H1 (cell line): ENCODE data around the gene PPP2R3B. TPM values are rescaled to one million over a fixed set of nuclear protein-coding genes. Genes with fewer than 3 reads are reported as not detected.

ENCODE experiments used
- CTCF ChIA-PET: fragments of 300-600 bp; sonication (Branson Sonifier 250); formaldehyde crosslinking; loops from one replicate; lab custom pipeline; 2021; ENCODE audit not compliant: partially characterized antibody; lab: Charles Lee
- POLR2A ChIA-PET: fragments of 300-600 bp; sonication (Branson Sonifier 250); formaldehyde crosslinking; loops from one replicate; lab custom pipeline; 2021; ENCODE audit warnings: inconsistent platforms; ENCODE audit not compliant: partially characterized antibody; lab: Charles Lee
- DNase-seq, 2 experiments: peaks; one replicate each; pipeline versions ENCODE4 v3.0.0 to v3.0.0-alpha.2; 2010 to 2022; ENCODE audit warnings: low spot score in 2 of 2, low read depth in 1 of 2, mixed read lengths in 1 of 2
- FAIRE-seq: peaks from 2 replicates; lab custom pipeline; 2011; peaks lifted over from hg19 to GRCh38; lab: Jason Lieb, UNC
- H2AFZ ChIP-seq: 2 replicates; pipeline ENCODE4 v1.8.1; 2012; ENCODE audit warnings: low read length, inconsistent platforms
- H2AK5ac ChIP-seq: 2 replicates; pipeline ENCODE4 v1.6.1; 2013; ENCODE audit warnings: low read depth, low read length
- H2BK120ac ChIP-seq: replicated peaks from 2 replicates; pipeline ENCODE3; 2013; ENCODE audit warnings: low read depth, low read length, inconsistent platforms
- H2BK12ac ChIP-seq: 2 replicates; pipeline ENCODE4 v1.6.1; 2013; ENCODE audit warnings: low read depth, low read length
- H2BK15ac ChIP-seq: 2 replicates; pipeline ENCODE4 v1.6.1; 2013; ENCODE audit warnings: low read length
- H2BK20ac ChIP-seq: 2 replicates; pipeline ENCODE4 v1.6.1; 2013; ENCODE audit warnings: low read length
- H2BK5ac ChIP-seq: 2 replicates; pipeline ENCODE4 v1.6.1; 2013; ENCODE audit warnings: low read depth, low read length
- H3K14ac ChIP-seq: 2 replicates; pipeline ENCODE4 v1.6.1; 2013; ENCODE audit warnings: inconsistent platforms; ENCODE audit not compliant: insufficient read length
- H3K18ac ChIP-seq: 2 replicates; pipeline ENCODE4 v1.6.1; 2013; ENCODE audit warnings: low read length; ENCODE audit errors: extremely low read depth
- H3K23ac ChIP-seq: 2 replicates; pipeline ENCODE4 v1.6.1; 2013; ENCODE audit warnings: inconsistent platforms; ENCODE audit not compliant: insufficient read length
- H3K23me2 ChIP-seq: 2 replicates; pipeline ENCODE4 v1.6.1; 2013; ENCODE audit warnings: low read depth, low read length
- H3K27ac ChIP-seq: 2 replicates; pipeline ENCODE4 v1.6.1; 2011; ENCODE audit warnings: low read depth, low read length, inconsistent platforms
- H3K27me3 ChIP-seq, 4 experiments: replicated peaks in 1 of 4; 1 replicate in 1 of 4; 2 replicates in 3 of 4; pipeline versions ENCODE4 v1.6.1 to v1.8.1; 2011 to 2013; ENCODE audit warnings: low read length in 3 of 4, mild to moderate bottlenecking in 3 of 4, inconsistent platforms in 2 of 4, mixed read lengths in 2 of 4, moderate library complexity in 1 of 4; ENCODE audit not compliant: control insufficient read depth in 3 of 4, insufficient read depth in 3 of 4; ENCODE audit errors: extremely low read depth in 1 of 4
- H3K36me3 ChIP-seq, 4 experiments: 2 replicates each; pipeline versions ENCODE4 v1.6.1 to v1.8.1; 2011 to 2013; ENCODE audit warnings: mild to moderate bottlenecking in 4 of 4, low read length in 3 of 4, moderate library complexity in 2 of 4, control low read depth in 1 of 4, inconsistent platforms in 1 of 4; ENCODE audit not compliant: insufficient read depth in 4 of 4, control insufficient read depth in 2 of 4
- H3K4ac ChIP-seq: replicated peaks from 2 replicates; pipeline ENCODE3; 2013; ENCODE audit warnings: low read length, low read depth, mixed read lengths, inconsistent platforms; ENCODE audit not compliant: insufficient read length
- H3K4me1 ChIP-seq, 4 experiments: replicated peaks in 1 of 4; 1 replicate in 1 of 4; 2 replicates in 3 of 4; pipeline versions ENCODE4 v1.6.1 to v1.8.1; 2011 to 2013; ENCODE audit warnings: low read length in 3 of 4, inconsistent platforms in 2 of 4, mixed read lengths in 1 of 4; ENCODE audit not compliant: insufficient read depth in 4 of 4, control insufficient read depth in 3 of 4
- H3K4me2 ChIP-seq, 2 experiments: 2 replicates each; pipeline versions ENCODE4 v1.6.1 to v1.8.1; 2011 to 2013; ENCODE audit warnings: low read depth in 2 of 2, low read length in 2 of 2, control low read depth in 1 of 2, inconsistent platforms in 1 of 2, mild to moderate bottlenecking in 1 of 2; ENCODE audit not compliant: insufficient read depth in 1 of 2
- H3K4me3 ChIP-seq, 4 experiments: fragments of 200-600, 300-600 bp in 1 of 4; sonication (generic), shearing (Covaris generic), sonication (Bioruptor Twin) in 1 of 4; 2 replicates each; pipeline versions ENCODE4 v1.5.1 to v1.8.1; 2011 to 2016; ENCODE audit warnings: low read length in 4 of 4, low read depth in 3 of 4, control low read depth in 2 of 4, inconsistent platforms in 2 of 4, mild to moderate bottlenecking in 2 of 4, mixed read lengths in 1 of 4, moderate library complexity in 1 of 4; ENCODE audit not compliant: insufficient read depth in 2 of 4; ENCODE audit errors: extremely low read depth in 1 of 4
- H3K56ac ChIP-seq: replicated peaks from 2 replicates; pipeline ENCODE3; 2013; ENCODE audit warnings: low read depth, mild to moderate bottlenecking, mixed read lengths, low read length, inconsistent platforms; ENCODE audit not compliant: insufficient read length
- H3K79me1 ChIP-seq: 2 replicates; pipeline ENCODE4 v1.6.1; 2013; ENCODE audit warnings: low read depth, low read length, control low read depth
- H3K79me2 ChIP-seq, 2 experiments: 2 replicates each; pipeline versions ENCODE4 v1.6.1 to v1.8.1; 2012 to 2013; ENCODE audit warnings: low read length in 2 of 2, mild to moderate bottlenecking in 2 of 2, inconsistent platforms in 1 of 2; ENCODE audit not compliant: insufficient read depth in 2 of 2, control insufficient read depth in 1 of 2
- H3K9ac ChIP-seq, 4 experiments: replicated peaks in 1 of 4; 1 replicate in 1 of 4; 2 replicates in 3 of 4; pipeline versions ENCODE4 v1.6.1 to v1.8.1; 2011 to 2013; ENCODE audit warnings: low read depth in 3 of 4, low read length in 3 of 4, control low read depth in 2 of 4, mild to moderate bottlenecking in 2 of 4, moderate library complexity in 2 of 4, inconsistent platforms in 1 of 4; ENCODE audit errors: extremely low read depth in 1 of 4
- H3K9me3 ChIP-seq, 2 experiments: 2 replicates each; pipeline versions ENCODE4 v1.6.1 to v1.8.1; 2012 to 2013; ENCODE audit warnings: mild to moderate bottlenecking in 2 of 2, moderate library complexity in 2 of 2, control low read depth in 1 of 2, inconsistent platforms in 1 of 2, low read depth in 1 of 2, low read length in 1 of 2, mixed read lengths in 1 of 2; ENCODE audit not compliant: insufficient read depth in 2 of 2
- H4K20me1 ChIP-seq, 2 experiments: replicated peaks in 1 of 2; 2 replicates each; pipeline versions ENCODE3 to v1.8.1; 2011 to 2013; ENCODE audit warnings: inconsistent platforms in 2 of 2, low read length in 2 of 2, mild to moderate bottlenecking in 1 of 2; ENCODE audit not compliant: insufficient read depth in 2 of 2, control insufficient read depth in 1 of 2
- H4K5ac ChIP-seq: 2 replicates; pipeline ENCODE4 v1.6.1; 2013; ENCODE audit warnings: low read length, low read depth, mixed read lengths, inconsistent platforms; ENCODE audit not compliant: insufficient read length
- H4K8ac ChIP-seq: 2 replicates; pipeline ENCODE4 v1.8.0; 2013; ENCODE audit warnings: mild to moderate bottlenecking, moderate library complexity, low read length, inconsistent platforms; ENCODE audit not compliant: insufficient read depth; ENCODE audit errors: extremely low read depth
- H4K91ac ChIP-seq: replicated peaks from 2 replicates; pipeline ENCODE3; 2013; ENCODE audit warnings: low read length, mixed read lengths, inconsistent platforms; ENCODE audit not compliant: insufficient read length
- CBX5 ChIP-seq: fragments of 300-800, 300-1000 bp; sonication (generic); IDR thresholded peaks from 2 replicates; pipeline ENCODE4 v1.7.1; 2016; ENCODE audit warnings: antibody characterized with exemption, low read length, low read depth
- CTCF ChIP-seq, 3 experiments: IDR thresholded peaks; 1 replicate in 2 of 3; 2 replicates in 1 of 3; pipeline versions ENCODE4 v1.5.1 to v1.6.1; 2011; ENCODE audit warnings: low read length in 3 of 3, mild to moderate bottlenecking in 3 of 3, inconsistent platforms in 2 of 3, low read depth in 1 of 3, moderate library complexity in 1 of 3; ENCODE audit not compliant: insufficient read depth in 1 of 3; ENCODE audit errors: control extremely low read depth in 1 of 3
- HDAC2 ChIP-seq, 2 experiments: fragments of 300-600 bp in 1 of 2; sonication (generic) in 1 of 2; IDR thresholded peaks; 2 replicates each; pipeline ENCODE4 v1.6.1; 2011 to 2012; ENCODE audit warnings: low read depth in 2 of 2, low read length in 2 of 2, mild to moderate bottlenecking in 2 of 2, moderate library complexity in 2 of 2, borderline replicate concordance in 1 of 2, inconsistent platforms in 1 of 2
- HDAC6 ChIP-seq: IDR thresholded peaks from one replicate; pipeline ENCODE4 v1.7.1; 2012; ENCODE audit warnings: low read depth, mild to moderate bottlenecking, inconsistent platforms, low read length, moderate library complexity
- KDM5A ChIP-seq: fragments of 200-600 bp; IDR thresholded peaks from 2 replicates; pipeline ENCODE4 v1.7.1; 2012; ENCODE audit warnings: mild to moderate bottlenecking, low read length, inconsistent platforms, mixed read lengths
- NANOG ChIP-seq: IDR thresholded peaks from 2 replicates; pipeline ENCODE4 v1.6.1; 2011; ENCODE audit warnings: low read length, low read depth, mild to moderate bottlenecking, inconsistent platforms; ENCODE audit not compliant: insufficient read depth, poor library complexity, severe bottlenecking
- POLR2A ChIP-seq, 2 experiments: IDR thresholded peaks; 1 replicate in 1 of 2; 2 replicates in 1 of 2; pipeline ENCODE4 v1.6.1; 2011; ENCODE audit warnings: low read depth in 2 of 2, low read length in 2 of 2, mild to moderate bottlenecking in 2 of 2; ENCODE audit errors: control extremely low read depth in 1 of 2
- RBBP5 ChIP-seq: IDR thresholded peaks from 2 replicates; pipeline ENCODE4 v1.7.1; 2012; ENCODE audit warnings: low read depth, mild to moderate bottlenecking, inconsistent platforms, low read length, moderate library complexity, borderline replicate concordance
- TAF1 ChIP-seq: IDR thresholded peaks from 2 replicates; pipeline ENCODE4 v1.6.1; 2011; ENCODE audit warnings: mild to moderate bottlenecking, low read depth, low read length
- TCF12 ChIP-seq: IDR thresholded peaks from 2 replicates; pipeline ENCODE4 v1.6.1; 2011; ENCODE audit warnings: low read depth, mild to moderate bottlenecking, low read length
- WGBS, 2 experiments: shearing (Covaris generic) in 1 of 2; methylation state at CpG; one replicate each; pipeline versions ENCODE4 v1.1.6 to v1.1.7; 2013 to 2015; ENCODE audit warnings: low lambda C conversion rate in 2 of 2, mixed read lengths in 2 of 2, inconsistent platforms in 1 of 2, low coverage in 1 of 2, missing lambda C conversion rate in 1 of 2; ENCODE audit not compliant: insufficient replicate concordance in 2 of 2, insufficient coverage in 1 of 2, insufficient read length in 1 of 2; ENCODE audit errors: extremely low coverage in 1 of 2, missing lambda C conversion rate in 1 of 2; 5-methylcytosine and 5-hydroxymethylcytosine counted together
- polyA plus RNA-seq, 7 experiments: library from polyadenylated mRNA; depleted of rRNA in 3 of 7; stranded (reverse) in 5 of 7; unstranded in 2 of 7; fragments of >200 nt in 5 of 7; fragments of 200-250 nt in 2 of 7; gene quantifications; 1 replicate in 5 of 7; 2 replicates in 1 of 7; 4 replicates in 1 of 7; pipeline versions ENCODE4 v1.2.1 to v1.2.3, GENCODE V29; 2011 to 2013; ENCODE audit warnings: missing spikeins in 2 of 7, mixed read lengths in 2 of 7
- total RNA-seq: library from RNA; stranded (reverse); fragmentation: NEBNext Ultra II Directional; extraction: Animal tissue kit (Norgen Biotek cat#: 25700); gene quantifications from 2 replicates; pipeline ENCODE4 v1.2.1, GENCODE V29; 2021

Gene PPP2R3B
- total and polyA plus RNA-seq, 2 of the 8 experiments (the other 6 are each of a cell fraction or from before 2014, with no cell fraction given) = 47.6 to 86.7 TPM

GRCh38 chrX:391717-392574 lies 5.2 kb upstream of the PPP2R3B start:
- Histone ChIP-seq H2BK12ac (no peak overlapping the region), H3K79me2 (no peaks in the 10 kb centered on the region), H4K20me1 (no peaks in the 10 kb centered on the region), H2BK20ac (no peak overlapping the region), H3K9ac (no peak overlapping the region), H3K9me3 (no peaks in the 10 kb centered on the region; a peak in 1 of 4 replicates), H4K8ac (no peak overlapping the region), H2BK120ac (no peak overlapping the region), H3K14ac (no peak overlapping the region), H3K4ac (no peak overlapping the region), H4K5ac (no peak overlapping the region), H2AK5ac (no peak overlapping the region), H3K4me1 (no peaks in the 10 kb centered on the region), H3K79me1 (no peaks in the 10 kb centered on the region), H3K36me3 (no peaks in the 10 kb centered on the region), H3K23me2 (peaks cover 2% of the 10 kb centered on the region; the same call in 1 of the 2 replicates), H3K4me3 (no peak overlapping the region), H3K4me2 (no peak overlapping the region), H3K23ac (no peak overlapping the region), H3K27me3 (no peaks in the 10 kb centered on the region), H2BK15ac (no peak overlapping the region), H3K18ac (no peak overlapping the region), H2AFZ (no peak overlapping the region), H3K27ac (no peak overlapping the region), H4K91ac (no peak overlapping the region), H3K56ac (no peak overlapping the region), H2BK5ac (no peak overlapping the region)
- 90% methylated on average over 34 of the region's 34 CpGs; no CpG with 5 or more reads in 1 of the 2 experiments for WGBS, 2 experiments
- no peak for FAIRE-seq
- ChIA-PET CTCF (no interaction called here), POLR2A (no interaction called here)
- DNase-seq = no peak
- no peak for TF ChIP-seq NANOG
- no peak for TF ChIP-seq CBX5
- TF ChIP-seq CTCF (IDR thresholded peaks at IDR 0.05; ENCODE audit: control extremely low read depth in 1 of 3, insufficient read depth in 1 of 3, low read depth in 1 of 3, low read length in 3 of 3) = no peak
- no peak for TF ChIP-seq POLR2A (IDR thresholded peaks at IDR 0.05; ENCODE audit: control extremely low read depth in 1 of 2, low read depth in 2 of 2, low read length in 2 of 2)
- no peak for TF ChIP-seq TAF1
- no peak for TF ChIP-seq HDAC2 (IDR thresholded peaks at IDR 0.05; ENCODE audit: borderline replicate concordance in 1 of 2, low read depth in 2 of 2, low read length in 2 of 2)
- no peak for TF ChIP-seq RBBP5
- no peak for TF ChIP-seq HDAC6
- no peak for TF ChIP-seq KDM5A
- no peak for TF ChIP-seq TCF12
